Keratinocyte (primary cell): ENCODE results near the gene DAPK1. TPM values are rescaled to one million over a fixed set of nuclear protein-coding genes. Genes with fewer than 3 reads are reported as not detected.

Experiments
- DNase-seq: peaks from one replicate; pipeline ENCODE4 v3.0.0-alpha.2; 2011; ENCODE audit warnings: low read depth, missing footprints, low spot score
- FAIRE-seq: peaks from 2 replicates; lab custom pipeline; 2011; peaks lifted over from hg19 to GRCh38; lab: Jason Lieb, UNC
- H2AFZ ChIP-seq: 2 replicates; pipeline ENCODE4 v1.6.0; 2012; ENCODE audit warnings: low read length, control low read depth, inconsistent platforms; ENCODE audit not compliant: control insufficient read depth
- H3K27ac ChIP-seq: 2 replicates; pipeline ENCODE4 v1.5.1; 2011; ENCODE audit warnings: low read length; ENCODE audit not compliant: control insufficient read depth, insufficient read depth
- H3K27me3 ChIP-seq: 3 replicates; pipeline ENCODE4 v1.6.0; 2011; ENCODE audit warnings: low read length; ENCODE audit not compliant: control insufficient read depth, insufficient read depth; ENCODE audit errors: extremely low read depth
- H3K36me3 ChIP-seq, 2 experiments: 2 replicates in 1 of 2; 3 replicates in 1 of 2; pipeline ENCODE4 v1.5.1; 2011; ENCODE audit warnings: low read length in 2 of 2, mild to moderate bottlenecking in 1 of 2; ENCODE audit not compliant: control insufficient read depth in 2 of 2, insufficient read depth in 2 of 2; ENCODE audit errors: extremely low read depth in 1 of 2
- H3K4me1 ChIP-seq: 3 replicates; pipeline ENCODE4 v1.5.1; 2011; ENCODE audit warnings: low read length; ENCODE audit not compliant: control insufficient read depth, insufficient read depth; ENCODE audit errors: extremely low read depth
- H3K4me2 ChIP-seq: 3 replicates; pipeline ENCODE4 v1.6.0; 2011; ENCODE audit warnings: low read depth, low read length; ENCODE audit not compliant: control insufficient read depth, insufficient read depth; ENCODE audit errors: extremely low read depth
- H3K4me3 ChIP-seq, 3 experiments: fragments of 200-600 bp in 1 of 3; sonication (generic) in 1 of 3; 2 replicates in 2 of 3; 3 replicates in 1 of 3; pipeline ENCODE4 v1.5.1; 2011 to 2016; ENCODE audit warnings: low read length in 3 of 3, mild to moderate bottlenecking in 3 of 3, control low read depth in 2 of 3, inconsistent platforms in 1 of 3, low read depth in 1 of 3, mixed read lengths in 1 of 3, mixed run types in 1 of 3, moderate library complexity in 1 of 3; ENCODE audit not compliant: control insufficient read depth in 2 of 3, insufficient read depth in 2 of 3; ENCODE audit errors: extremely low read depth in 1 of 3
- H3K79me2 ChIP-seq: 2 replicates; pipeline ENCODE4 v1.6.0; 2012; ENCODE audit warnings: low read length; ENCODE audit not compliant: control insufficient read depth, insufficient read depth
- H3K9ac ChIP-seq: 3 replicates; pipeline ENCODE4 v1.6.0; 2011; ENCODE audit warnings: low read length; ENCODE audit not compliant: control insufficient read depth, insufficient read depth; ENCODE audit errors: extremely low read depth
- H3K9me1 ChIP-seq: 3 replicates; pipeline ENCODE4 v1.6.0; 2011; ENCODE audit warnings: low read length; ENCODE audit not compliant: control insufficient read depth, insufficient read depth; ENCODE audit errors: extremely low read depth
- H3K9me3 ChIP-seq: 2 replicates; pipeline ENCODE4 v1.5.1; 2012; ENCODE audit warnings: low read depth, low read length; ENCODE audit not compliant: control insufficient read depth
- H4K20me1 ChIP-seq: 3 replicates; pipeline ENCODE4 v1.6.0; 2011; ENCODE audit warnings: low read length; ENCODE audit not compliant: control insufficient read depth, insufficient read depth; ENCODE audit errors: extremely low read depth
- EZH2 ChIP-seq: IDR thresholded peaks from one replicate; pipeline ENCODE4 v1.6.1; 2012; ENCODE audit warnings: inconsistent platforms, mild to moderate bottlenecking, low read length, moderate library complexity
- dilution Hi-C: fragments of 300-500 bp; cut with MboI; formaldehyde crosslinking; loops from one replicate; pipeline ENCODE4 v1.7.0; 2020; ENCODE audit warnings: low sequenced_read_pairs; ENCODE audit not compliant: extremely low pct_ligation_motif_present
- polyA plus RNA-seq, 5 experiments: library from polyadenylated mRNA; depleted of rRNA in 3 of 5; stranded (reverse) in 3 of 5; stranded (forward) in 1 of 5; unstranded in 1 of 5; fragments of >200 nt; gene quantifications; 1 replicate in 1 of 5; 2 replicates in 3 of 5; 3 replicates in 1 of 5; pipeline versions ENCODE4 v1.2.1 to v1.2.3, GENCODE V29; 2011 to 2012; ENCODE audit warnings: missing spikeins in 2 of 5, low read depth in 1 of 5, low replicate concordance in 1 of 5
- TF ChIP-seq, protein P1 (sequence below), 3 experiments: IDR thresholded peaks in 1 of 3; conservative IDR thresholded peaks in 1 of 3; optimal IDR thresholded peaks in 1 of 3; 2 replicates in 2 of 3; 3 replicates in 1 of 3; pipeline versions ENCODE3 to v1.5.1; 2011; ENCODE audit warnings: low read length in 3 of 3, mild to moderate bottlenecking in 3 of 3, moderate library complexity in 2 of 3, control low read depth in 1 of 3, inconsistent platforms in 1 of 3; ENCODE audit not compliant: insufficient read depth in 2 of 3; ENCODE audit errors: extremely low read depth in 1 of 3

DAPK1 gene
- polyA plus RNA-seq, 1 donor (not counting 4 experiments of a cell fraction or from before 2014, with no cell fraction given) = 2.8 TPM

DNA sequence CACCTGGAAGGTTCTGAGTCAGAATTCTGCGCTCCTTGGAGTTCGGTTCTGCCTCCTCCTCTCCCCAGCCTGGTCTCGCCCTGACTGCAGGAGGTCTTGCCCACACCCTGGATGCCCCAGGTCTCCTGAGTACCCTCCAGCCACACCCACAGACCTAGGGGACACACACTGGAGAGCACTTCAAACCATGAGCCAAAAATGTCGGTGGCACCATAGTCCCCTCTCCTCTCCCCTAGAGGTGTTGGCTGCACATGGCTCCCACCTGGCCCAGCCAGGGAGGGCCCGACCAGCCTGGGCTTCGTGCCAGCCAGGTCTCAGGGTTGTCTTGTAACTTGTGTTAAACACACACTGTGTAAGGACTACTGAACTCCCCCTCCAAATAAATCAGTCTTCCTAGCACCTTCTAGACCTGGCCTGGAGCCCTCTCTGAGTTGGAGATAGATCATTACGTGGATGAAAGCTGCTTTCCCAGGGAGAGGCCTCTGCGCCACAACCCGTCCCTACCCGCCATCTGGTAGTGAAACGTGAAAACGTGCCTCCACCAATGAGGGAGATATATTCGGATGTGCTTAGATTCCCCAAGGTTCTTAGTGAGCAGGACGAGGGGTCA, 178.3 kb downstream of the DAPK1 start:
- FAIRE-seq (no peak), DNase-seq (no peak)
- H3K4me2 ChIP-seq = no peak overlapping the region
- no peaks in the 10 kb centered on the region for H3K36me3 ChIP-seq
- peaks cover 4% of the 10 kb centered on the region for H3K4me1 ChIP-seq
- H3K4me3 ChIP-seq = no peak overlapping the region
- dilution Hi-C loops = no loop called here
- no peaks in the 10 kb centered on the region for H3K9me3 ChIP-seq
- H3K27me3 ChIP-seq = no peaks in the 10 kb centered on the region
- no peaks in the 10 kb centered on the region for H4K20me1 ChIP-seq
- no peaks in the 10 kb centered on the region for H3K79me2 ChIP-seq
- H3K9ac ChIP-seq = no peak overlapping the region
- TF ChIP-seq, protein P1, sequence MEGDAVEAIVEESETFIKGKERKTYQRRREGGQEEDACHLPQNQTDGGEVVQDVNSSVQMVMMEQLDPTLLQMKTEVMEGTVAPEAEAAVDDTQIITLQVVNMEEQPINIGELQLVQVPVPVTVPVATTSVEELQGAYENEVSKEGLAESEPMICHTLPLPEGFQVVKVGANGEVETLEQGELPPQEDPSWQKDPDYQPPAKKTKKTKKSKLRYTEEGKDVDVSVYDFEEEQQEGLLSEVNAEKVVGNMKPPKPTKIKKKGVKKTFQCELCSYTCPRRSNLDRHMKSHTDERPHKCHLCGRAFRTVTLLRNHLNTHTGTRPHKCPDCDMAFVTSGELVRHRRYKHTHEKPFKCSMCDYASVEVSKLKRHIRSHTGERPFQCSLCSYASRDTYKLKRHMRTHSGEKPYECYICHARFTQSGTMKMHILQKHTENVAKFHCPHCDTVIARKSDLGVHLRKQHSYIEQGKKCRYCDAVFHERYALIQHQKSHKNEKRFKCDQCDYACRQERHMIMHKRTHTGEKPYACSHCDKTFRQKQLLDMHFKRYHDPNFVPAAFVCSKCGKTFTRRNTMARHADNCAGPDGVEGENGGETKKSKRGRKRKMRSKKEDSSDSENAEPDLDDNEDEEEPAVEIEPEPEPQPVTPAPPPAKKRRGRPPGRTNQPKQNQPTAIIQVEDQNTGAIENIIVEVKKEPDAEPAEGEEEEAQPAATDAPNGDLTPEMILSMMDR (optimal IDR thresholded peaks at IDR 0.05 in 1 of 3, IDR thresholded peaks at IDR 0.05 in 1 of 3, conservative IDR thresholded peaks at IDR 0.05 in 1 of 3; ENCODE audit: extremely low read depth in 1 of 3, insufficient read depth in 2 of 3, low read length in 3 of 3) = no peak
- TF ChIP-seq EZH2 = no peak
- H2AFZ ChIP-seq = no peak overlapping the region
- H3K27ac ChIP-seq = no peak overlapping the region
- no peaks in the 10 kb centered on the region for H3K9me1 ChIP-seq

DNA sequence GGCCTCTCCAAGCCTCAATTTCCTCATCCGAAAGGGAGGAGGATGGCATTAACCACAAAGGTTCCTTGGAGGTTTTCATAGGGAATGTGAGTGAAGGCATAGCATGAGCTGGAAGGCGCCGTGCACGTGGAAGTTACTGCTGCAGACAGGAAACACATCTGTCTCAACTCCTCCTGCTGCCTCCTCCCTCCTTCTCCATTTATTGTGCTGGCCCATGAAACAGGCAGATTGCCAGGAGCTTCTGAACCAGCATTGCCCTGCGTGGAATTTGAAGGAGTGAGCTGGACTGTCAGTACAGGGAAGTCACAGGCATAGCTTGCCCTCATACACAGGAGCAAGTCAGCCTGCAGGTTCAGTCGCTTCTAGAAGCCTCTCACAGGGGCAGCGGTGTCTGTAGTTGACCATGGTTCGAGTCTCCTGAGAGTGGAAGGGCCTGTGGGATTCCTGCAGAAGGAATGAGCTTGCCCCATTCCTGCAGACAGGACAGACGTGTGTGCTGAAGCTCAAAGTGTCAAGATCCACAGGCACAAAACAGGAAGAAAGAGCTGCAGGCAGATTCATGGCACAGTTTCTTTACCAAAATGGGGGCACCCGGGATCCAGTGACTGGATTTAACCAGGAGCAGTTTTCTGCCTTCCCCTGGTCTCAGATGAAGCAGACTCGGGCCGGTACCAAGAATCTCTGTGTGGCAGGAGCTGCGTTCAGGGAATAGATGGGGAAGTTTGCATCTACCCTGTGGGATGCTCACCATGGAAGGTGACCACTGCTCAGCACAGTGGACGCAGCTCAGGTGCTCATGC, 179.5 kb downstream of the DAPK1 start:
- H3K9ac ChIP-seq = no peak overlapping the region
- H3K4me3 ChIP-seq = no peak overlapping the region
- no peaks in the 10 kb centered on the region for H4K20me1 ChIP-seq
- TF ChIP-seq, protein P1 (optimal IDR thresholded peaks at IDR 0.05 in 1 of 3, IDR thresholded peaks at IDR 0.05 in 1 of 3, conservative IDR thresholded peaks at IDR 0.05 in 1 of 3; ENCODE audit: extremely low read depth in 1 of 3, insufficient read depth in 2 of 3, low read length in 3 of 3) = no peak
- no peak for TF ChIP-seq EZH2
- DNase-seq (no peak), FAIRE-seq (no peak)
- H2AFZ ChIP-seq = no peak overlapping the region
- H3K79me2 ChIP-seq = no peaks in the 10 kb centered on the region
- no peaks in the 10 kb centered on the region for H3K9me1 ChIP-seq
- no peaks in the 10 kb centered on the region for H3K36me3 ChIP-seq
- no peaks in the 10 kb centered on the region for H3K9me3 ChIP-seq
- no peak overlapping the region for H3K27ac ChIP-seq
- no peaks in the 10 kb centered on the region for H3K27me3 ChIP-seq
- no peak overlapping the region for H3K4me2 ChIP-seq
- H3K4me1 ChIP-seq = peaks cover 4% of the 10 kb centered on the region
- dilution Hi-C loops = no loop called here
